IMR-90 (cell line): ENCODE results near the gene SETD6. TPM values are rescaled to one million over a fixed set of nuclear protein-coding genes. Genes with fewer than 3 reads are reported as not detected.

ENCODE experiments used
- ATAC-seq: fragments of 200-7000 bp; cut with Tn5 transposase; 2 replicates; pipeline ENCODE4 v1.9.1; 2020; ENCODE audit warnings: low read depth, mild to moderate bottlenecking, moderate library complexity
- BruUV-seq: library from RNA; stranded (reverse); fragments of 400-500 nt; replicated peaks from 2 replicates; lab custom pipeline; 2021; lab: Mats Ljungman, UMichigan
- CTCF ChIA-PET: fragments of 300-600 bp; formaldehyde crosslinking; extraction: SDS; loops from one replicate; lab custom pipeline; 2021; ENCODE audit warnings: antibody characterized with exemption; lab: Yijun Ruan, JAX
- POLR2A ChIA-PET: fragments of 300-600 bp; sonication (Branson Sonifier 250); formaldehyde crosslinking; loops from one replicate; lab custom pipeline; 2022; ENCODE audit warnings: antibody characterized with exemption; ENCODE audit not compliant: unreplicated experiment; lab: Charles Lee
- DNase-seq: peaks from one replicate; pipeline ENCODE4 v3.0.0; 2013
- H2AFZ ChIP-seq: replicated peaks from 2 replicates; pipeline ENCODE3; 2013; ENCODE audit warnings: low read length, mild to moderate bottlenecking; ENCODE audit not compliant: poor library complexity
- H2AK5ac ChIP-seq: 2 replicates; pipeline ENCODE4 v1.6.1; 2013; ENCODE audit warnings: low read depth, low read length, inconsistent platforms
- H2AK9ac ChIP-seq: replicated peaks from 2 replicates; pipeline ENCODE3; 2013; ENCODE audit warnings: mild to moderate bottlenecking, low read depth, low read length, moderate library complexity; ENCODE audit not compliant: poor library complexity
- H2BK120ac ChIP-seq: 2 replicates; pipeline ENCODE4 v1.6.1; 2013; ENCODE audit warnings: low read depth, low read length, inconsistent platforms
- H2BK15ac ChIP-seq: 3 replicates; pipeline ENCODE4 v1.6.1; 2013; ENCODE audit warnings: low read depth, low read length, inconsistent platforms
- H2BK20ac ChIP-seq: 2 replicates; pipeline ENCODE4 v1.6.1; 2013; ENCODE audit warnings: low read depth, mild to moderate bottlenecking, inconsistent platforms, low read length, moderate library complexity
- H2BK5ac ChIP-seq: 2 replicates; pipeline ENCODE4 v1.6.1; 2013; ENCODE audit warnings: mild to moderate bottlenecking, low read depth, low read length, inconsistent platforms; ENCODE audit not compliant: poor library complexity, severe bottlenecking
- H3K14ac ChIP-seq: replicated peaks from 2 replicates; pipeline ENCODE4 v1.6.1; 2013; ENCODE audit warnings: low read depth, low read length, inconsistent platforms
- H3K18ac ChIP-seq: 2 replicates; pipeline ENCODE4 v1.6.1; 2013; ENCODE audit warnings: low read depth, low read length, control low read depth
- H3K23ac ChIP-seq: 2 replicates; pipeline ENCODE4 v1.6.1; 2013; ENCODE audit warnings: low read depth, low read length, inconsistent platforms
- H3K27ac ChIP-seq: 2 replicates; pipeline ENCODE4 v1.5.1; 2013; ENCODE audit warnings: mild to moderate bottlenecking, control low read depth, low read length; ENCODE audit not compliant: insufficient read depth
- H3K27me3 ChIP-seq: 2 replicates; pipeline ENCODE4 v1.6.1; 2013; ENCODE audit warnings: low read length; ENCODE audit not compliant: control insufficient read depth, insufficient read depth
- H3K36me3 ChIP-seq: 2 replicates; pipeline ENCODE4 v1.6.1; 2013; ENCODE audit warnings: low read length, mixed read lengths; ENCODE audit not compliant: control insufficient read depth, insufficient read depth
- H3K4ac ChIP-seq: 2 replicates; pipeline ENCODE4 v1.6.1; 2013; ENCODE audit warnings: low read depth, low read length, inconsistent platforms
- H3K4me1 ChIP-seq: 2 replicates; pipeline ENCODE4 v1.6.1; 2013; ENCODE audit warnings: low read length, mixed read lengths; ENCODE audit not compliant: control insufficient read depth, insufficient read depth
- H3K4me2 ChIP-seq: 2 replicates; pipeline ENCODE4 v1.6.1; 2013; ENCODE audit warnings: low read depth, mild to moderate bottlenecking, control low read depth, low read length, moderate library complexity
- H3K4me3 ChIP-seq: 2 replicates; pipeline ENCODE4 v1.5.1; 2013; ENCODE audit warnings: low read depth, mild to moderate bottlenecking, control low read depth, low read length, moderate library complexity; ENCODE audit not compliant: insufficient read depth
- H3K56ac ChIP-seq: 2 replicates; pipeline ENCODE4 v1.6.1; 2013; ENCODE audit warnings: low read length, inconsistent platforms; ENCODE audit not compliant: insufficient read depth; ENCODE audit errors: extremely low read depth
- H3K79me1 ChIP-seq, 2 experiments: 2 replicates each; pipeline ENCODE4 v1.6.1; 2013; ENCODE audit warnings: low read length in 2 of 2, inconsistent platforms in 1 of 2, low read depth in 1 of 2
- H3K9ac ChIP-seq: 2 replicates; pipeline ENCODE4 v1.6.1; 2013; ENCODE audit warnings: low read depth, low read length, control low read depth
- H3K9me1 ChIP-seq: 2 replicates; pipeline ENCODE4 v1.6.1; 2013; ENCODE audit warnings: low read length, inconsistent platforms; ENCODE audit not compliant: insufficient read depth
- H3K9me3 ChIP-seq: 2 replicates; pipeline ENCODE4 v1.6.1; 2013; ENCODE audit warnings: low read length; ENCODE audit not compliant: control insufficient read depth, insufficient read depth
- H4K20me1 ChIP-seq: 2 replicates; pipeline ENCODE4 v1.6.1; 2013; ENCODE audit warnings: low read length, inconsistent platforms; ENCODE audit not compliant: insufficient read depth
- H4K5ac ChIP-seq: 2 replicates; pipeline ENCODE4 v1.6.1; 2013; ENCODE audit warnings: mild to moderate bottlenecking, low read depth, low read length, control low read depth
- H4K8ac ChIP-seq, 2 experiments: 2 replicates each; pipeline ENCODE4 v1.6.1; 2013; ENCODE audit warnings: low read depth in 2 of 2, low read length in 2 of 2, control low read depth in 1 of 2, inconsistent platforms in 1 of 2
- H4K91ac ChIP-seq: 2 replicates; pipeline ENCODE4 v1.6.1; 2013; ENCODE audit warnings: low read depth, low read length, inconsistent platforms; ENCODE audit not compliant: insufficient read depth
- BHLHE40 ChIP-seq: fragments of 150-350 bp; IDR thresholded peaks from 2 replicates; pipeline ENCODE4 v1.6.1; 2016; ENCODE audit warnings: mild to moderate bottlenecking, low read depth, low read length
- CEBPB ChIP-seq: IDR thresholded peaks from 2 replicates; pipeline ENCODE4 v1.6.1; 2012; ENCODE audit warnings: low read depth, low read length, improper control_type of control experiment
- CHD1 ChIP-seq: IDR thresholded peaks from 2 replicates; pipeline ENCODE4 v1.6.1; 2012; ENCODE audit warnings: low read depth, low read length, improper control_type of control experiment
- CTCF ChIP-seq: conservative IDR thresholded peaks from 2 replicates; pipeline ENCODE4 v1.5.1; 2012; ENCODE audit warnings: mild to moderate bottlenecking, low read depth, low read length, improper control_type of control experiment
- ELK1 ChIP-seq: fragments of 150-350 bp; IDR thresholded peaks from 2 replicates; pipeline ENCODE4 v1.6.1; 2016; ENCODE audit warnings: low read depth, mild to moderate bottlenecking, low read length, moderate library complexity, borderline replicate concordance
- FOS ChIP-seq: fragments of 150-350 bp; IDR thresholded peaks from 2 replicates; pipeline ENCODE4 v1.6.1; 2016; ENCODE audit warnings: low read depth, low read length
- MAFK ChIP-seq: IDR thresholded peaks from 2 replicates; pipeline ENCODE4 v1.6.1; 2012; ENCODE audit warnings: low read depth, low read length, improper control_type of control experiment
- MAZ ChIP-seq: IDR thresholded peaks from 2 replicates; pipeline ENCODE4 v1.6.1; 2012; ENCODE audit warnings: low read depth, mild to moderate bottlenecking, low read length, improper control_type of control experiment, moderate library complexity, borderline replicate concordance
- MXI1 ChIP-seq: IDR thresholded peaks from 2 replicates; pipeline ENCODE4 v1.6.1; 2012; ENCODE audit warnings: low read depth, mild to moderate bottlenecking, low read length, moderate library complexity, borderline replicate concordance
- NFE2L2 ChIP-seq: fragments of 150-350 bp; IDR thresholded peaks from 2 replicates; pipeline ENCODE4 v1.6.1; 2016; ENCODE audit warnings: low read depth, mild to moderate bottlenecking, low read length
- POLR2A ChIP-seq: IDR thresholded peaks from 2 replicates; pipeline ENCODE4 v1.6.1; 2012; ENCODE audit warnings: mild to moderate bottlenecking, low read depth, low read length
- RAD21 ChIP-seq: IDR thresholded peaks from 2 replicates; pipeline ENCODE4 v1.6.1; 2012; ENCODE audit warnings: low read length, improper control_type of control experiment
- RCOR1 ChIP-seq: IDR thresholded peaks from 2 replicates; pipeline ENCODE4 v1.6.1; 2012; ENCODE audit warnings: mild to moderate bottlenecking, low read length, improper control_type of control experiment; ENCODE audit not compliant: insufficient replicate concordance
- RFX5 ChIP-seq: IDR thresholded peaks from 2 replicates; pipeline ENCODE4 v1.8.0; 2012; ENCODE audit warnings: low read depth, mild to moderate bottlenecking, low read length, moderate library complexity
- SMC3 ChIP-seq: fragments of 150-350 bp; IDR thresholded peaks from 2 replicates; pipeline ENCODE4 v1.6.1; 2016; ENCODE audit warnings: low read depth, mild to moderate bottlenecking, antibody characterized with exemption, low read length, moderate library complexity
- USF2 ChIP-seq: fragments of 150-350 bp; IDR thresholded peaks from 2 replicates; pipeline ENCODE4 v1.6.1; 2017; ENCODE audit warnings: mild to moderate bottlenecking, antibody characterized with exemption, low read length, low read depth
- WGBS, 2 experiments: methylation state at CpG; one replicate each; pipeline versions ENCODE4 v1.1.5 to v1.1.7; 2013; ENCODE audit warnings: missing lambda C conversion rate in 2 of 2; ENCODE audit not compliant: insufficient read length in 1 of 2; ENCODE audit errors: extremely low coverage in 2 of 2; 5-methylcytosine and 5-hydroxymethylcytosine counted together
- dilution Hi-C: fragments of 300-500 bp; cut with HindIII; formaldehyde crosslinking; loops from one replicate; pipeline ENCODE4 v1.14.3; 2018; ENCODE audit warnings: low sequenced_read_pairs; ENCODE audit not compliant: unreplicated experiment
- in situ Hi-C: fragments of 300-500 bp; cut with MboI; formaldehyde crosslinking; loops from 3 replicates; pipeline ENCODE4 v1.14.3; 2019; ENCODE audit warnings: low sequenced_read_pairs, inconsistent platforms, mixed read lengths
- intact Hi-C: fragments of 100-400 bp; cut with micrococcal nuclease; formaldehyde crosslinking; loops from 2 replicates; pipeline ENCODE4 v1.10.0; 2022
- polyA plus RNA-seq, 3 experiments: library from polyadenylated mRNA; depleted of rRNA; stranded (reverse); fragments of >200 nt; gene quantifications; 2 replicates each; pipeline ENCODE4 v1.2.3, GENCODE V29; 2012; ENCODE audit warnings: low replicate concordance in 1 of 3
- total RNA-seq: library from RNA; depleted of rRNA; stranded (reverse); fragments of >200 nt; gene quantifications from 2 replicates; pipeline ENCODE4 v1.2.3, GENCODE V29; 2012

The SETD6 gene
- total and polyA plus RNA-seq, 2 of the 4 experiments (the other 2 are of a cell fraction) = 3.2 to 6.4 TPM

GRCh38 chr16:58475091-58475619 is 40.2 kb upstream of the SETD6 start:
- Histone ChIP-seq H2BK5ac (no peak overlapping the region), H3K79me1 (no peaks in the 10 kb centered on the region), H3K4me1 (no peaks in the 10 kb centered on the region), H3K56ac (no peak overlapping the region), H3K9me1 (no peaks in the 10 kb centered on the region), H3K27ac (no peak overlapping the region), H3K23ac (no peak overlapping the region), H2AK5ac (no peak overlapping the region), H4K8ac (no peak overlapping the region), H3K14ac (no peak overlapping the region), H3K18ac (no peak overlapping the region), H2BK120ac (no peak overlapping the region), H4K20me1 (no peaks in the 10 kb centered on the region), H3K9ac (no peak overlapping the region), H3K4ac (no peak overlapping the region), H2AK9ac (no peak overlapping the region), H2BK20ac (no peak overlapping the region), H3K27me3 (peaks cover 41% of the 10 kb centered on the region), H3K4me3 (no peak overlapping the region), H2AFZ (no peak overlapping the region), H4K91ac (no peak overlapping the region), H2BK15ac (no peak overlapping the region), H3K4me2 (no peak overlapping the region), H4K5ac (no peak overlapping the region), H3K36me3 (no peaks in the 10 kb centered on the region), H3K9me3 (no peaks in the 10 kb centered on the region)
- WGBS, 2 experiments = no CpG with 5 or more reads among the region's 4 CpGs
- DNase-seq (no peak), ATAC-seq (no peak)
- intact Hi-C loops = no loop called here
- TF ChIP-seq MAFK = no peak
- no peak for TF ChIP-seq BHLHE40
- no peak for TF ChIP-seq POLR2A
- TF ChIP-seq RFX5 = no peak
- no peak for TF ChIP-seq ELK1
- TF ChIP-seq RCOR1 = no peak
- TF ChIP-seq SMC3 = no peak
- TF ChIP-seq RAD21 = no peak
- no peak for TF ChIP-seq CHD1
- no peak for TF ChIP-seq CTCF
- TF ChIP-seq NFE2L2 = no peak
- no peak for TF ChIP-seq CEBPB
- TF ChIP-seq MXI1 = no peak
- TF ChIP-seq USF2 = no peak
- TF ChIP-seq MAZ = no peak
- no peak for TF ChIP-seq FOS
- CTCF ChIA-PET = no interaction called here
- POLR2A ChIA-PET = no interaction called here
- no TSS peak for BruUV-seq
- dilution Hi-C loops = no loop called here
- in situ Hi-C loops = no loop called here
